Right lobe of liver (tissue), 6 donors: ENCODE measurements around the gene CCDC34. TPM values are rescaled to one million over a fixed set of nuclear protein-coding genes. Genes with fewer than 3 reads are reported as not detected.

Experiments used
- ATAC-seq, 4 donors: fragments of 200-7000 bp; cut with Tn5 transposase; one replicate each; pipeline ENCODE4 v1.9.1; 2020; ENCODE audit warnings: mild to moderate bottlenecking in 4 of 4, moderate library complexity in 4 of 4
- DNase-seq, 3 donors: peaks; one replicate each; pipeline ENCODE4 v3.0.0-alpha.2; 2020
- H3K27ac ChIP-seq, 3 donors: fragments of 200-600 bp; one replicate each; pipeline ENCODE4 v1.8.0; 2022
- H3K27me3 ChIP-seq, 2 donors: fragments of 200-600 bp; one replicate each; pipeline ENCODE4 v1.8.0; 2022
- H3K36me3 ChIP-seq, 4 donors: fragments of 200-600 bp; sonication (generic) in 1 of 4; one replicate each; pipeline versions ENCODE4 v1.5.1 to v1.8.0; 2017 to 2022; ENCODE audit warnings: control low read depth in 1 of 4
- H3K4me1 ChIP-seq, 4 donors: fragments of 200-600 bp; sonication (generic) in 1 of 4; one replicate each; pipeline versions ENCODE4 v1.5.1 to v1.8.0; 2017 to 2022; ENCODE audit warnings: control low read depth in 1 of 4
- H3K4me3 ChIP-seq, 3 donors: fragments of 200-600 bp; one replicate each; pipeline ENCODE4 v1.8.0; 2022
- H3K9me3 ChIP-seq, 4 donors: fragments of 200-600 bp; sonication (generic) in 1 of 4; one replicate each; pipeline versions ENCODE4 v1.5.1 to v1.8.0; 2017 to 2022; ENCODE audit warnings: control low read depth in 1 of 4
- POLR2A ChIP-seq: fragments of 450-650 bp; IDR thresholded peaks from one replicate; pipeline ENCODE4 v1.6.1; 2017; ENCODE audit warnings: antibody characterized with exemption, mild to moderate bottlenecking
- WGBS: methylation state at CpG from one replicate; pipeline ENCODE4 v1.1.6; 2018; ENCODE audit warnings: low coverage, low lambda C conversion rate; ENCODE audit not compliant: insufficient coverage; ENCODE audit errors: missing lambda C conversion rate; 5-methylcytosine and 5-hydroxymethylcytosine counted together
- intact Hi-C, 2 donors: fragments of 100-400 bp; cut with DNase I; formaldehyde crosslinking; loops; one replicate each; pipeline versions ENCODE4 v1.11.2 to v1.14.1; 2022
- total RNA-seq, 6 experiments: library from RNA; depleted of rRNA in 2 of 6; stranded (reverse); fragments of >200 nt in 2 of 6; fragmentation: NEBNext Ultra II Directional in 3 of 6; extraction: Animal tissue kit (Norgen Biotek cat#: 25700) in 3 of 6; gene quantifications; one replicate each; pipeline versions ENCODE4 v1.1.0 to v1.2.4, GENCODE V29; 2016 to 2023
- TF ChIP-seq, protein P1 (sequence below), 4 donors: fragments of 200-600 bp in 3 of 4; fragments of 450-650 bp in 1 of 4; IDR thresholded peaks; one replicate each; pipeline versions ENCODE4 v1.5.1 to v1.8.0; 2016 to 2022; ENCODE audit warnings: antibody characterized with exemption in 4 of 4, mild to moderate bottlenecking in 2 of 4
- donor health status: DM: no; HTN: yes; CAD: no.
- donor health status: DM: no; HTN: no; CAD: no.
- donor health status: DM: no; HTN: no; CAD: no.
- donor health status: DM: no; HTN: yes; CAD: no.
- donor health status: DM: no; HTN: yes; CAD: no.

Gene CCDC34
- total RNA-seq, 6 experiments from 2014 or later = 1.8 to 3.6 (median 2.1) TPM

DNA sequence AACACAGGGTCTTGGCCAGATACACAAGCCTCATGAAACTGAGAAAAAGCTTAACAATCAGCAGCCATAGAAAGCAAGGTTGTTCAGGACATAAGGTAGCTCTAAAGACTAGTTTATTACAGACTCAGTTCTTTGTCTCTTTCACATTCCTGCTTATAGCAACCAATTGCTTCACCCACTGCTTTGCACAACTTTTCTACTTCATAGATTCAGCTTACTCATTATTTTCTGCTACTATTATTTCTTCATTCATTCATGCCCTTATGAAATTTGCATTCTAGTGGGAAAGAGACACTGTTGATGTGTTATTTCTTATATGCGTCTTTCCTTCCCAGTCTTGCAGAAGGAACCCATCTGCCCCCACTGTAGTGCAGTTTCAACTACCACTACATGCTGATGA is 4.7 kb downstream of the CCDC34 start:
- no peaks in the 10 kb centered on the region for H3K9me3 ChIP-seq
- H3K4me1 ChIP-seq = peaks cover 0 to 9% (median 2%) of the 10 kb centered on the region in 4 donors
- TF ChIP-seq POLR2A = no peak
- TF ChIP-seq, protein P1, sequence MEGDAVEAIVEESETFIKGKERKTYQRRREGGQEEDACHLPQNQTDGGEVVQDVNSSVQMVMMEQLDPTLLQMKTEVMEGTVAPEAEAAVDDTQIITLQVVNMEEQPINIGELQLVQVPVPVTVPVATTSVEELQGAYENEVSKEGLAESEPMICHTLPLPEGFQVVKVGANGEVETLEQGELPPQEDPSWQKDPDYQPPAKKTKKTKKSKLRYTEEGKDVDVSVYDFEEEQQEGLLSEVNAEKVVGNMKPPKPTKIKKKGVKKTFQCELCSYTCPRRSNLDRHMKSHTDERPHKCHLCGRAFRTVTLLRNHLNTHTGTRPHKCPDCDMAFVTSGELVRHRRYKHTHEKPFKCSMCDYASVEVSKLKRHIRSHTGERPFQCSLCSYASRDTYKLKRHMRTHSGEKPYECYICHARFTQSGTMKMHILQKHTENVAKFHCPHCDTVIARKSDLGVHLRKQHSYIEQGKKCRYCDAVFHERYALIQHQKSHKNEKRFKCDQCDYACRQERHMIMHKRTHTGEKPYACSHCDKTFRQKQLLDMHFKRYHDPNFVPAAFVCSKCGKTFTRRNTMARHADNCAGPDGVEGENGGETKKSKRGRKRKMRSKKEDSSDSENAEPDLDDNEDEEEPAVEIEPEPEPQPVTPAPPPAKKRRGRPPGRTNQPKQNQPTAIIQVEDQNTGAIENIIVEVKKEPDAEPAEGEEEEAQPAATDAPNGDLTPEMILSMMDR (IDR thresholded peaks at IDR 0.05) = no peak
- ATAC-seq (no peak), DNase-seq (no peak)
- 75% methylated on average over 1 of the region's 1 CpG for WGBS
- H3K36me3 ChIP-seq = no peaks in the 10 kb centered on the region
- intact Hi-C loops = no loop called here
- no peak overlapping the region for H3K4me3 ChIP-seq
- H3K27me3 ChIP-seq = no peaks in the 10 kb centered on the region
- no peak overlapping the region for H3K27ac ChIP-seq

DNA sequence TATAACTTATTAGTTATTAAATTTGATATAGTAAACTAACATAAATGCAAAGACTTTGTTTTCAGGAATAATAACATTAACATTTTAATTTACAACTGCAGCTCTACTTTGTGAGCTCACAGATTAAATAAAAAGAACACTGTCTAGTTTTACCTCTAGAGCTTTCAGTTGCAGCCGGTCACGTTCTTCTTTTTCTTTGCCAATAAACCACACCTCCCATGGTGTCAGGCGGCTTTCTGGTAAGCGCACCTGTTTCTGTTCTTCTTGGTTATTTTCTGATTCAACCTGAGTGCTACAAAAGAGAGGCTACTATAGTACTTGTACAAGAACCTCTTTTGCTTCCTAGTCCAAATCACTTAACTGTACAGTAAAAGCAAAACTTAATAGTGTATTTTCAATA is 5.8 kb downstream of the CCDC34 start:
- H3K36me3 ChIP-seq = no peaks in the 10 kb centered on the region
- TF ChIP-seq, protein P1 (IDR thresholded peaks at IDR 0.05) = no peak
- no peak for TF ChIP-seq POLR2A
- no peaks in the 10 kb centered on the region for H3K9me3 ChIP-seq
- WGBS = 65% methylated on average over 4 of the region's 4 CpGs
- intact Hi-C loops = no loop called here
- H3K4me3 ChIP-seq = no peak overlapping the region
- no peak for DNase-seq
- H3K4me1 ChIP-seq = peaks cover 0 to 4% (median 2%) of the 10 kb centered on the region in 4 donors
- H3K27ac ChIP-seq = no peak overlapping the region
- ATAC-seq = peak in 1 of 4 donors; percentile 37
- H3K27me3 ChIP-seq = no peaks in the 10 kb centered on the region

DNA sequence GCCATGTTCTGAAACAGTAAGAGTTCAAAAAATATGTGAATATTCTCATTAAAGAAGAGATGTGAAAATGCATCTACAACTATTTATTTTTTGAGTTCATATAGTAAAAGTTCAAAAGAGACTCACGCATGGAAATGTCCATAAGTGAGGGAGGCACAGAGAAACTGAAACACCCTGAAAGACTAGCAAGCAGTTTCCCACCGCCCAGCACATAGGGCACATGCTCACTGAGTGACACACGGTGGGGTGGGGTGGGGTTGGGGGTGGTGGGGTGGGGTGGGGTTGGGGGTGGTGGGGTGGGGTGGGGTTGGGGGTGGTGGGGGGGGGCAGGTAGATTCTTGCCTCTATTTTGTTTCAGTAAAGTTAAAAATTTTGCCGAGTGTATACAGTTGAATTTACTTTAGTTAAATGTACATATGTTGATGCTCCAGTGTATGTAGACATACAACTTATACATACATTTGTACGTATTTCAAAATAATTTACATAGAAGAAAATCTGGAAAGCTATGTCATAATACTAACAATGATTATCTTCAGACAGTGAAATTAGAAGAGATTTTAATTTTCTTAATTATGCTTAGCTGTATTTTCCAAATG is 6.3 kb downstream of the CCDC34 start:
- H3K4me1 ChIP-seq = peaks cover 0 to 4% (median 0%) of the 10 kb centered on the region in 4 donors
- intact Hi-C loops = no loop called here
- WGBS = 82% methylated on average over 5 of the region's 5 CpGs
- no peaks in the 10 kb centered on the region for H3K27me3 ChIP-seq
- H3K27ac ChIP-seq = no peak overlapping the region
- TF ChIP-seq POLR2A = no peak
- TF ChIP-seq, protein P1 (IDR thresholded peaks at IDR 0.05) = no peak
- ATAC-seq = no peak
- no peaks in the 10 kb centered on the region for H3K36me3 ChIP-seq
- H3K4me3 ChIP-seq = no peak overlapping the region
- DNase-seq = no peak
- no peaks in the 10 kb centered on the region for H3K9me3 ChIP-seq

- no peaks in the 10 kb centered on the region for H3K27me3 ChIP-seq
- no peak overlapping the region for H3K27ac ChIP-seq
- no peak overlapping the region for H3K4me3 ChIP-seq
- ATAC-seq (peak in 1 of 4 donors; percentile 43), DNase-seq (no peak)
- intact Hi-C loops = no loop called here
- 57% methylated on average over 3 of the region's 3 CpGs for WGBS
- H3K9me3 ChIP-seq = no peaks in the 10 kb centered on the region
- peaks cover 0 to 4% (median under 1%) of the 10 kb centered on the region in 4 donors for H3K4me1 ChIP-seq
- no peaks in the 10 kb centered on the region for H3K36me3 ChIP-seq
- TF ChIP-seq, protein P1 (IDR thresholded peaks at IDR 0.05) = no peak
- no peak for TF ChIP-seq POLR2A
These were observed 7.4 kb downstream of the CCDC34 start for GRCh38 chr11:27355575-27356104.
